ENCODE measurements around the gene NIPBL.
"Not testable (repeated sequence)": the region's sequence is repeated elsewhere in the genome, so short reads cannot be mapped to it uniquely, and the experiment has no call there.

NIPBL gene, protein sequence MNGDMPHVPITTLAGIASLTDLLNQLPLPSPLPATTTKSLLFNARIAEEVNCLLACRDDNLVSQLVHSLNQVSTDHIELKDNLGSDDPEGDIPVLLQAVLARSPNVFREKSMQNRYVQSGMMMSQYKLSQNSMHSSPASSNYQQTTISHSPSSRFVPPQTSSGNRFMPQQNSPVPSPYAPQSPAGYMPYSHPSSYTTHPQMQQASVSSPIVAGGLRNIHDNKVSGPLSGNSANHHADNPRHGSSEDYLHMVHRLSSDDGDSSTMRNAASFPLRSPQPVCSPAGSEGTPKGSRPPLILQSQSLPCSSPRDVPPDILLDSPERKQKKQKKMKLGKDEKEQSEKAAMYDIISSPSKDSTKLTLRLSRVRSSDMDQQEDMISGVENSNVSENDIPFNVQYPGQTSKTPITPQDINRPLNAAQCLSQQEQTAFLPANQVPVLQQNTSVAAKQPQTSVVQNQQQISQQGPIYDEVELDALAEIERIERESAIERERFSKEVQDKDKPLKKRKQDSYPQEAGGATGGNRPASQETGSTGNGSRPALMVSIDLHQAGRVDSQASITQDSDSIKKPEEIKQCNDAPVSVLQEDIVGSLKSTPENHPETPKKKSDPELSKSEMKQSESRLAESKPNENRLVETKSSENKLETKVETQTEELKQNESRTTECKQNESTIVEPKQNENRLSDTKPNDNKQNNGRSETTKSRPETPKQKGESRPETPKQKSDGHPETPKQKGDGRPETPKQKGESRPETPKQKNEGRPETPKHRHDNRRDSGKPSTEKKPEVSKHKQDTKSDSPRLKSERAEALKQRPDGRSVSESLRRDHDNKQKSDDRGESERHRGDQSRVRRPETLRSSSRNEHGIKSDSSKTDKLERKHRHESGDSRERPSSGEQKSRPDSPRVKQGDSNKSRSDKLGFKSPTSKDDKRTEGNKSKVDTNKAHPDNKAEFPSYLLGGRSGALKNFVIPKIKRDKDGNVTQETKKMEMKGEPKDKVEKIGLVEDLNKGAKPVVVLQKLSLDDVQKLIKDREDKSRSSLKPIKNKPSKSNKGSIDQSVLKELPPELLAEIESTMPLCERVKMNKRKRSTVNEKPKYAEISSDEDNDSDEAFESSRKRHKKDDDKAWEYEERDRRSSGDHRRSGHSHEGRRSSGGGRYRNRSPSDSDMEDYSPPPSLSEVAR (N-terminal part only)

GRCh38 chr5:36876299-36876964, at the start of gene NIPBL:
Gene NIPBL (plus strand): TSS chr5:36876769. CDS start chr5:36953697, 76,928 bp downstream.
- DNase-seq: peak; percentile 58

- DNase-seq: no peak
Observed at GRCh38 chr5:36832274-36832673, 44.3 kb upstream of the NIPBL start.

- no peak for DNase-seq
Observed at GRCh38 chr5:36836831-36837230, 39.7 kb upstream of the NIPBL start.

DNA sequence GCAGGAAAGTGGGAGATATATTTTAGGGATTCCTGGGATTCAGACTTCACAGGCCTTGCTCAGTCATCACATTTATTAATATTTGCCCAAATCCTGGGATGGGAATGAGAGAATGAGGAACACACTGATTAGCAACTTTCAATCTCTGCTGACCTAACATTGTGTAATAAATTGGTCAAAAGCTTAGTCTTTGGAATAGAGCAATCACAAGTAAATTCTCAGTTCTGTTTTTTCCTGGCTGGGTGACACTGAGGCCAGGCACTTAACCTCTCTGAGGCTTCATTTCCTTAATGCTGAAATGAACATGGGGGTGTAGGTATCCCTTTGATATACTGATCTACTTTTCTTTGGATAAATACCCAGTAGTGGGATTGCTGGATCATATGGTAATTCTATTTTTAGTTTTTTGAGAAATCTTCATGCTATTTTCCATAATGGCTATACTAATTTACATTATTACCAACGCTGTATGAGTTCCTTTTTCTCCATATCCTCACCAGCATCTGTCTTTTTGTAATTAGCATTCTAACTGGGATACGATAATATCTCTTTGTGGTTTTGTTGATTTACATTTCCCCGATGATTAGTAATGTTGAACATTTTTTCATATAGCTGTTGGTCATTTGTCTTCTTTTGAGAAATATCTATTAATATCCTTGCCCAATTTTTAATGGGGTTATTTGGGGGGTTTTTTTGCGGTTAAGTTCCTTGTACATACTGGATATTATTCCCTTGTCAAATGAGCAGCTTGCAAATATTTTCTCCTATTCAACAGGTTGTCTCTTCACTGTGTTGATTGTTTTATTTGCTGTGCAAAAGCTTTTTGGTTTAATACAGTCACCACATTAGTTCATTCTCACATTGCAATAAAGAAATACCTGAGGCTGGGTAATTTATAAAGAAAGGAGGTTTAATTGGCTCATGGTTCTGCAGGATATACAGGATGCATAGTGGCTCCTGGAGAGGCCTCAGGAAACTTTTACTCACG, 36.8 kb upstream of the NIPBL start:
- no peak for DNase-seq

DNA sequence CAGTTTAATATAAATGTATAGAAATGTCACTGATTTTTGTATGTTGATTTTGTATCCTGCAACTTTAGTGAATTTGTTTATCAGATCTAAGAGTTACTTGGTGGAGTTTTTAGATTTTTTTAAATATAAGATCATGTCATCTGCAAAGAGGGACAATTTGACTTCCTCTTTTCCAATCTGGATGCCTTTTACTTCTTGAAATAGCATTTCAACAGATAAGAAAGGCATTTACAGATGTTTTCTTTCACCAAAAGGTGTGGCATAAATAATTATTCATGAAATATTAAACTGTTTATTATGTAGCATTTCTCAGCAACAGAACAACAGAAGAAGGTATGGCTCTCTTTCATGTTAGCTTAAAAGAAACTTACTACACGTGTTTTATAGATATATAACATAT, 34.9 kb upstream of the NIPBL start:
- no peak for DNase-seq

GRCh38 chr5:36842087-36842486, 34.5 kb upstream of the NIPBL start:
- no peak for DNase-seq

- no peak for DNase-seq
Observed at GRCh38 chr5:36844305-36844704, 32.3 kb upstream of the NIPBL start.

GRCh38 chr5:36848545-36848944, 28.0 kb upstream of the NIPBL start:
- not testable (repeated sequence) for DNase-seq

DNA sequence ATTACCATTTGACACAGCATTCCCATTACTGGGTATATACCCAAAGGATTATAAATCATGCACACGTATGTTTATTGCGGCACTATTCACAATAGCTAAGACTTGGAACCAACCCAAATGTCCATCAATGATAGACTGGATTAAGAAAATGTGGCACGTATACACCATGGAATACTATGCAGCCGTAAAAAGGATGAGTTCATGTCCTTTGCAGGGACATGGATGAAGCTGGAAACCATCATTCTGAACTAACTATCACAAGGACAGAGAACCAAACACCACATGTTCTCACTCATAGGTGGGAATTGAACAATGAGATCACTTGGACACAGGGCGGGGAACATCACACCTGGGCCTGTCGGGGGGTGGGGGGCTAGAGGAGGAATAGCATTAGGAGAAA, 23.7 kb upstream of the NIPBL start:
- not testable (repeated sequence) for DNase-seq

DNA sequence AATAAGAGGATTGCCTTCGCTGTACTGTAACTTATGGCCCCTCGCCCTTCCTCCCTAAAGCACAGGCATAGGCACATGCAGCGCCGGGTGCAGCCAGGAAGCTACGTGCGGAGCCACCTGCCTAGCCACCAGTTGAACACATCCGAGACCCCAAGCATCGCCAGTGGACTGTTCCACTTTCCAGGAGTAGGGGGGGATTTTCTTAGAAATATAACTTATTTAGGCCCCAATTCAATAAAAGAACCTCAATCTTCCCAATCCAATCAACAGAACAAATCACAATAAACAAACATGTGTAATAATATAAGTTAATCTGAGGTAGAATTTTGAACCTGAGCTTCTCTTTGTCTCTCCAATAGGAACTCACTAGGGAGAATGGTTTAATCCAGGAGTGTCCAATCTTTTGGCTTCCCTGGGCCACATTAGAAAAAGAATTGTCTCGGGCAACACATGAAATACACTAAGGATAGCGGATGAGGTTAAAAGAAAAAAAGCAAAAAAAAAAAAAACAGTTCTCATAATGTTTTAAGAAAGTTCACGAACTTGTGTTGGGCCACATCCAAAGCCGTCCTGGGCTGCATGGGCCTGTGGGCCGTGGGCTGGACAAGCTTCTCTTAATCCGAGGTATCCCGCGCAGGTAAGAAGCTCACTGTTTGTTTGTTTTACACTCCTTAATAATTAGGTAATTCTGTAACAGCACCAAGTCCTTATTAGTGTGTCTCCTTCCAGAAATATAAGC, 22.0 kb upstream of the NIPBL start:
- no peak for DNase-seq

DNA sequence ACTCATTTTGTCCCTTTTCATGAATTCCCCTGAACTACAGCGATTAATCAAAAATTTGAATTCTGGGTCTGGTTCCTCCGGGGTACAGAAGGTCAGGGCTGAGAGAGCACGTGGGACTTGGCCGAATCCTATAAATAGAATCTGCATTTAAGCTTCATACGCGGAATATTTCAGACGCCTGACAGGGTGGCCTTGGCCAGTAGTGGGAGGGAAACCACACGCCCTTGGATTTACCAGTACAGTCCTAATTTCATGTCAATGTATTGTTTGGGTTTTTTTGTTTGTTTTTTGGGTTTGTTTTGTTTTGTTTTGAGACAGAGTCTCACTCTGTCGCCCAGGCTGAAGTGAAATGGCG, 21.5 kb upstream of the NIPBL start:
- no peak for DNase-seq

GRCh38 chr5:36861871-36862270, 14.7 kb upstream of the NIPBL start:
- DNase-seq: no peak

- DNase-seq: peak; percentile 13
Observed at GRCh38 chr5:36870399-36871040, 6.0 kb upstream of the NIPBL start.

- DNase-seq: no peak
Observed at GRCh38 chr5:36874465-36874864, 2.1 kb upstream of the NIPBL start.

DNA sequence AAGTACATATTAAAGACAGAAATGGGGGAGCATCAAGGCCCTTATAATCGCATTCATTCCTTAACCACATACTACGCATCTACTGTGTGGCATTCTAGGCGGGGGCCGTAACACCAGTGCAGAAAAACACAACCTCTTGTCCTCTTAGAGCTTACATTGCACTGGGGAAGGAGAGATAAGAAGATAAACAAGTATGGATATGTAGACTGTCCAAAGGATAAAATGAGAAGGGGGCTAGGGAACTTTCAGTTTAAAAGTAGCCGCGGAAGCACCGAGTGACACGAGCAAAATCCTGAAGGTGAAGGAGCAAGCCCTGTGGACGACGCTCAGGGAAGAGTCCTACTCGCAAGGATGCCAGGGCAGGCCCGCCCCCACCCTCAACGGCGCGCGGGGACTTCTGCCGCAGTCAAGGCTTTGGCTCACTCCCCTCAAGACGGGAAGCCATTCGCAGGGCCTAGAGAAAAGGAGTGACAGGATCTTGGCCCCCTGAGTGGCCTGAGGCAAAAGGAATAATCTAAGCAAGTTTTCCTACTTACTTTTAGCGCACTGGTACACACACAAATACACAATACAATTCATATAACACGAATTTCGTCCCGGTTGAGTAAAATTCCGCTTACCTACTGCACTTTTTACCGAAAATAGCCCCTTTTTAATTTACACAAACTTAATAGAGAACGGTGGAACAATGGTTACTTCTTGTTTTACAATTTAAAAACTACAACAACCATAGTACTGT, 1.3 kb upstream of the NIPBL start:
- DNase-seq: no peak

DNA sequence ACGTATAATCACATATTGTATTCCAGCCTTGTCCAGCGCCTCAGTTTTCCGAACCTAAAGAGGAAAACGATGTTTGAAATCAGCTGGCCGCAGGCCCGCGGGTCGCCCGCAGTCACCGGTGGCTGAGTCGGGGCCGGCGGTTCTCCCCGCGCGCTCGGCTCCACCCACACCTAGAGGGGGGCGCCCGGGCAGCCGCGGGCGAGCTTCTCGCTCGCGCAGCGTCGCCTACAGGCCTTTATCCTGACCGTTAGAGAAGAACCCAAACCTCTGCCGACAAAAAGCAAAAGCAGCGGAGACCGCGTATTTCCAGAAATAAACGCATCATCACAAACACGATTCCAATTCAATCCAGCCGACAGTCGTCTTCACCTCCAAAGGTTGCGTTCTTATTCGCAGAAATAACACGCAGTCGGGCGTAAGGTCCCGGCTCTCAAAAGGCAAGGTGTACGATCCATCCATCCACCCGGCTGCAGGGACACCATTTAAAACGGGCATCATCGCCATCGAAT, 725 bp upstream of the NIPBL start:
- peak; percentile 24 for DNase-seq

GRCh38 chr5:36876965-36877666, 547 bp downstream of the NIPBL start:
- DNase-seq: peak; percentile 30

GRCh38 chr5:36877667-36878391, 1.3 kb downstream of the NIPBL start:
- DNase-seq: peak; percentile 23
